ENCODE measurements around the gene SFT2D2.
A peak's percentile ranks its signal among the peaks of the same experiment; 100 is the strongest.
"Not testable (repeated sequence)": the region's sequence is repeated elsewhere in the genome, so short reads cannot be mapped to it uniquely, and the experiment has no call there.

The SFT2D2 gene

GRCh38 chr1:168225476-168226190 is at the start of gene SFT2D2:
Gene SFT2D2, plus strand, starts transcription at chr1:168226004. Its CDS starts 76 bp downstream, at chr1:168226080.
- peak; percentile 54 for DNase-seq (ENCODE audit: low spot score)

- DNase-seq (ENCODE audit: low spot score) = no peak
Measured at GRCh38 chr1:168178227-168178637, 47.6 kb upstream of the SFT2D2 start.

GRCh38 chr1:168178638-168179437 is 47.0 kb upstream of the SFT2D2 start, which contains the start of gene TIPRL:
Gene TIPRL, plus strand, starts transcription at chr1:168178962. Its CDS starts 116 bp downstream, at chr1:168179078.
- peak; percentile 88 for DNase-seq (ENCODE audit: low spot score)

- DNase-seq (ENCODE audit: low spot score) = peak; percentile 12
Measured at GRCh38 chr1:168179438-168180147, 46.2 kb upstream of the SFT2D2 start.

GRCh38 chr1:168180148-168180524 is 45.7 kb upstream of the SFT2D2 start:
- no peak for DNase-seq (ENCODE audit: low spot score)

GRCh38 chr1:168181063-168181720 is 44.6 kb upstream of the SFT2D2 start:
- DNase-seq (ENCODE audit: low spot score) = not testable (repeated sequence)

- no peak for DNase-seq (ENCODE audit: low spot score)
Measured at GRCh38 chr1:168187177-168187576, 38.6 kb upstream of the SFT2D2 start.

- DNase-seq (ENCODE audit: low spot score) = no peak
Measured at GRCh38 chr1:168190403-168190802, 35.4 kb upstream of the SFT2D2 start.

GRCh38 chr1:168195199-168196135 is 30.3 kb upstream of the SFT2D2 start:
- DNase-seq (ENCODE audit: low spot score) = no peak

GRCh38 chr1:168199056-168199455 is 26.7 kb upstream of the SFT2D2 start:
- no peak for DNase-seq (ENCODE audit: low spot score)

GRCh38 chr1:168202941-168203654 is 22.7 kb upstream of the SFT2D2 start:
- no peak for DNase-seq (ENCODE audit: low spot score)

- no peak for DNase-seq (ENCODE audit: low spot score)
Measured at GRCh38 chr1:168206111-168206510, 19.7 kb upstream of the SFT2D2 start.

GRCh38 chr1:168207673-168208072 is 18.1 kb upstream of the SFT2D2 start:
- not testable (repeated sequence) for DNase-seq (ENCODE audit: low spot score)

- no peak for DNase-seq (ENCODE audit: low spot score)
Measured at GRCh38 chr1:168210312-168210711, 15.5 kb upstream of the SFT2D2 start.

- no peak for DNase-seq (ENCODE audit: low spot score)
Measured at GRCh38 chr1:168213349-168213748, 12.5 kb upstream of the SFT2D2 start.

- no peak for DNase-seq (ENCODE audit: low spot score)
Measured at GRCh38 chr1:168216171-168216570, 9.6 kb upstream of the SFT2D2 start.

GRCh38 chr1:168217664-168218063 is 8.1 kb upstream of the SFT2D2 start:
- no peak for DNase-seq (ENCODE audit: low spot score)

- DNase-seq (ENCODE audit: low spot score) = no peak
Measured at GRCh38 chr1:168218658-168219057, 7.1 kb upstream of the SFT2D2 start.

GRCh38 chr1:168220470-168220871 is 5.3 kb upstream of the SFT2D2 start:
- no peak for DNase-seq (ENCODE audit: low spot score)

- DNase-seq (ENCODE audit: low spot score) = no peak
Measured at GRCh38 chr1:168221275-168221674, 4.5 kb upstream of the SFT2D2 start.

Measured in hematopoietic multipotent progenitor cell treated with erythropoietin and hydrocortisone succinate and interleukin-3 and kit ligand, for 17 days (in vitro differentiated cells).